RWPE1 (cell line): ENCODE results near the gene APBA2.

ENCODE experiments used
- CTCF ChIA-PET: fragments of 350-600 bp; sonication (Branson Sonifier 250); formaldehyde crosslinking; extraction: SDS; loops from one replicate; lab custom pipeline; 2021; lab: Yijun Ruan, JAX
- POLR2A ChIA-PET: fragments of 400-600 bp; formaldehyde crosslinking; extraction: SDS; loops from one replicate; lab custom pipeline; 2020; ENCODE audit warnings: antibody characterized with exemption; ENCODE audit not compliant: low non-redundant PET; lab: Yijun Ruan, JAX
- DNase-seq: peaks from one replicate; pipeline ENCODE4 v3.0.0; 2012; ENCODE audit warnings: low spot score
- H3K27ac ChIP-seq: fragments of 450-650 bp; 2 replicates; pipeline ENCODE4 v1.5.1; 2017
- CTCF ChIP-seq: fragments of 450-650 bp; conservative IDR thresholded peaks from 2 replicates; pipeline ENCODE4 v1.5.1; 2017; ENCODE audit warnings: low read depth, mild to moderate bottlenecking

APBA2 gene

GRCh38 chr15:29123171-29123570 is 237.4 kb downstream of the APBA2 start:
- H3K27ac ChIP-seq = no peak overlapping the region
- DNase-seq = no peak
- POLR2A ChIA-PET = no interaction called here
- CTCF ChIA-PET = no interaction called here
- TF ChIP-seq CTCF = no peak

GRCh38 chr15:29123991-29124390 is 238.2 kb downstream of the APBA2 start:
- no peak for TF ChIP-seq CTCF
- H3K27ac ChIP-seq = no peak overlapping the region
- DNase-seq = no peak
- ChIA-PET CTCF (no interaction called here), POLR2A (no interaction called here)

- ChIA-PET POLR2A (no interaction called here), CTCF (no interaction called here)
- no peak overlapping the region for H3K27ac ChIP-seq
- peak; percentile 25 for DNase-seq
- TF ChIP-seq CTCF = no peak
These were observed 239.0 kb downstream of the APBA2 start for GRCh38 chr15:29124581-29125381.

- ChIA-PET CTCF (interaction anchor here (0.6 to 0.7 kb wide), 3 partner anchors 18 to 835 kb away, joined by 3 to 4 read pairs (median 3); no protein-coding TSS in a partner anchor), POLR2A (no interaction called here)
- H3K27ac ChIP-seq = no peak overlapping the region
- no peak for DNase-seq
- no peak for TF ChIP-seq CTCF
These were observed 239.8 kb downstream of the APBA2 start for GRCh38 chr15:29125382-29126207.

GRCh38 chr15:29126208-29126536 is 240.4 kb downstream of the APBA2 start:
- DNase-seq = no peak
- ChIA-PET POLR2A (no interaction called here), CTCF (interaction anchor here (0.6 to 0.7 kb wide), 3 partner anchors 17 to 835 kb away, joined by 3 to 4 read pairs (median 3); no protein-coding TSS in a partner anchor)
- no peak for TF ChIP-seq CTCF
- no peak overlapping the region for H3K27ac ChIP-seq

- no peak for TF ChIP-seq CTCF
- CTCF ChIA-PET = no interaction called here
- POLR2A ChIA-PET = no interaction called here
- DNase-seq = no peak
- H3K27ac ChIP-seq = no peak overlapping the region
These were observed 241.2 kb downstream of the APBA2 start for GRCh38 chr15:29126821-29127461.
